Fibroblast of skin of left quadriceps (primary cell): Measurements from ENCODE around the gene PRKCE.
"Not testable (repeated sequence)": the region's sequence is repeated elsewhere in the genome, so short reads cannot be mapped to it uniquely, and the experiment has no call there.

Experiments used
- DNase-seq, 2 experiments: peaks; one replicate each; pipeline ENCODE4 v3.0.0-alpha.2; 2013; ENCODE audit warnings: low read depth in 2 of 2

Gene PRKCE

GRCh38 chr2:45699032-45699658, 47.7 kb downstream of the PRKCE start:
- peak in 1 of 2 experiments; percentile 39 for DNase-seq

GRCh38 chr2:45700407-45701013, 49.0 kb downstream of the PRKCE start:
- DNase-seq: no peak

- no peak for DNase-seq
These were observed 53.8 kb downstream of the PRKCE start for GRCh38 chr2:45705233-45705632.

- DNase-seq: peak in 1 of 2 experiments; percentile 18
These were observed 54.6 kb downstream of the PRKCE start for GRCh38 chr2:45706033-45706432.

- no peak for DNase-seq
These were observed 55.5 kb downstream of the PRKCE start for GRCh38 chr2:45707006-45707405.

- DNase-seq: no peak
These were observed 56.2 kb downstream of the PRKCE start for GRCh38 chr2:45707661-45708060.

GRCh38 chr2:45708501-45708900, 57.0 kb downstream of the PRKCE start:
- DNase-seq: no peak

- DNase-seq: no peak
These were observed 57.7 kb downstream of the PRKCE start for GRCh38 chr2:45709137-45709536.

GRCh38 chr2:45710468-45710867, 59.0 kb downstream of the PRKCE start:
- DNase-seq: no peak

GRCh38 chr2:45711224-45711623, 59.7 kb downstream of the PRKCE start:
- no peak for DNase-seq

- DNase-seq: no peak
These were observed 61.1 kb downstream of the PRKCE start for GRCh38 chr2:45712570-45712969.

GRCh38 chr2:45713136-45713535, 61.7 kb downstream of the PRKCE start:
- DNase-seq: no peak

- DNase-seq: no peak
These were observed 62.1 kb downstream of the PRKCE start for GRCh38 chr2:45713591-45713990.

GRCh38 chr2:45714679-45715078, 63.2 kb downstream of the PRKCE start:
- no peak for DNase-seq

- no peak for DNase-seq
These were observed 64.3 kb downstream of the PRKCE start for GRCh38 chr2:45715601-45716379.

GRCh38 chr2:45716432-45716831, 65.0 kb downstream of the PRKCE start:
- not testable (repeated sequence) for DNase-seq

- DNase-seq: no peak
These were observed 65.4 kb downstream of the PRKCE start for GRCh38 chr2:45716915-45717314.

- DNase-seq: no peak
These were observed 68.7 kb downstream of the PRKCE start for GRCh38 chr2:45720210-45720609.

GRCh38 chr2:45721150-45721549, 69.7 kb downstream of the PRKCE start:
- no peak for DNase-seq

- no peak for DNase-seq
These were observed 71.0 kb downstream of the PRKCE start for GRCh38 chr2:45722477-45722876.

GRCh38 chr2:45723857-45724256, 72.4 kb downstream of the PRKCE start:
- DNase-seq: no peak

GRCh38 chr2:45724335-45724734, 72.9 kb downstream of the PRKCE start:
- DNase-seq: no peak

- DNase-seq: no peak
These were observed 74.3 kb downstream of the PRKCE start for GRCh38 chr2:45725731-45726130.
